BLaER1 treated with 17β-estradiol and CSF1 and Interleukin-3, amounts not matched to agents 10 nM and 100 nM (cell line): ENCODE measurements around the gene SPINT4.
"Not testable (repeated sequence)": the region's sequence is repeated elsewhere in the genome, so short reads cannot be mapped to it uniquely, and the experiment has no call there.

Experiments used
- H3K27ac ChIP-seq, 11 experiments: shearing (Covaris generic); formaldehyde crosslinking; 2 replicates each; pipeline ENCODE4 v1.8.1; 2022
- H3K27me3 ChIP-seq, 11 experiments: shearing (Covaris generic); formaldehyde crosslinking; 2 replicates each; pipeline ENCODE4 v1.8.1; 2022
- H3K36me3 ChIP-seq, 11 experiments: shearing (Covaris generic); formaldehyde crosslinking; 2 replicates each; pipeline ENCODE4 v1.8.1; 2022
- H3K4me1 ChIP-seq, 10 experiments: shearing (Covaris generic); formaldehyde crosslinking; 2 replicates each; pipeline ENCODE4 v1.8.1; 2022
- H3K4me2 ChIP-seq, 11 experiments: shearing (Covaris generic); formaldehyde crosslinking; 2 replicates each; pipeline ENCODE4 v1.8.1; 2022
- H3K4me3 ChIP-seq, 10 experiments: shearing (Covaris generic); formaldehyde crosslinking; 2 replicates each; pipeline ENCODE4 v1.8.1; 2022
- H3K9ac ChIP-seq, 11 experiments: shearing (Covaris generic); formaldehyde crosslinking; 2 replicates each; pipeline ENCODE4 v1.8.1; 2022
- H3K9me3 ChIP-seq, 11 experiments: shearing (Covaris generic); formaldehyde crosslinking; replicated peaks in 1 of 11; 2 replicates each; pipeline ENCODE4 v1.8.1; 2022
- H4K20me1 ChIP-seq, 11 experiments: shearing (Covaris generic); formaldehyde crosslinking; 2 replicates each; pipeline ENCODE4 v1.8.1; 2022
- Cebpa-rat ChIP-seq, 11 experiments: shearing (Covaris generic); IDR thresholded peaks; 2 replicates each; pipeline ENCODE4 v1.8.1; 2022

SPINT4 gene

GRCh38 chr20:45716141-45716688 is 5.9 kb upstream of the SPINT4 start:
- H3K4me3 ChIP-seq = peak overlapping the region in 1 of 10 experiments; percentile 33; a peak in 2 of 20 replicates

GRCh38 chr20:45725134-45725533 is 3.0 kb downstream of the SPINT4 start:
- TF ChIP-seq Cebpa-rat (IDR thresholded peaks at IDR 0.05) = no peak
- Histone ChIP-seq H3K36me3 (no peaks in the 10 kb centered on the region), H3K27me3 (no peaks in the 10 kb centered on the region), H3K4me2 (peak overlapping the region in 4 of 11 experiments; percentile 26 to 54 (median 40); a peak in 5 of 22 replicates), H3K9ac (no peak overlapping the region), H4K20me1 (no peaks in the 10 kb centered on the region), H3K27ac (no peak overlapping the region), H3K4me3 (no peak overlapping the region), H3K4me1 (peaks cover 0 to 16% (median 7%) of the 10 kb centered on the region in 10 experiments; a peak in 9 of 20 replicates), H3K9me3 (peaks cover 0 to 4% (median 0%) of the 10 kb centered on the region in 11 experiments; a peak in 1 of 22 replicates)

More at GRCh38 chr20:45716141-45716688, 5.9 kb upstream of the SPINT4 start:
- Histone ChIP-seq H3K27ac (peak overlapping the region in 8 of 11 experiments; percentile 56 to 93 (median 77); a peak in 17 of 22 replicates), H3K4me2 (peak overlapping the region; percentile 7 to 82 (median 68); a peak in 21 of 22 replicates), H3K9me3 (peaks cover 16 to 33% (median 25%) of the 10 kb centered on the region in 11 experiments), H3K9ac (peak overlapping the region in 7 of 11 experiments; percentile 39 to 74 (median 64); a peak in 12 of 22 replicates), H3K4me1 (peaks cover 19 to 37% (median 34%) of the 10 kb centered on the region in 10 experiments)
- TF ChIP-seq Cebpa-rat (IDR thresholded peaks at IDR 0.05) = peak in 6 of 11 experiments; percentile 30 to 86 (median 69); a peak in 9 of 22 replicates
- not testable (repeated sequence) for H3K27me3 ChIP-seq, H3K36me3 ChIP-seq, H4K20me1 ChIP-seq

GRCh38 chr20:45727044-45727443 is 4.9 kb downstream of the SPINT4 start:
- Histone ChIP-seq H3K4me2 (no peak overlapping the region), H3K36me3 (no peaks in the 10 kb centered on the region), H4K20me1 (no peaks in the 10 kb centered on the region), H3K4me3 (no peak overlapping the region), H3K9me3 (peaks cover 15 to 23% (median 17%) of the 10 kb centered on the region in 11 experiments), H3K9ac (no peak overlapping the region), H3K27ac (no peak overlapping the region), H3K27me3 (no peaks in the 10 kb centered on the region), H3K4me1 (peaks cover 0 to 16% (median 7%) of the 10 kb centered on the region in 10 experiments; a peak in 9 of 20 replicates)
- TF ChIP-seq Cebpa-rat (IDR thresholded peaks at IDR 0.05) = 0 out of 22 replicates have a peak, but pooled peaks of 1 of the 11 experiments have one; percentile 13

GRCh38 chr20:45732199-45732598 is 10.1 kb downstream of the SPINT4 start:
- Histone ChIP-seq H3K27ac (no peak overlapping the region), H3K9ac (no peak overlapping the region), H4K20me1 (no peaks in the 10 kb centered on the region), H3K27me3 (no peaks in the 10 kb centered on the region), H3K36me3 (no peaks in the 10 kb centered on the region; a peak in 1 of 22 replicates), H3K4me2 (no peak overlapping the region), H3K4me1 (no peaks in the 10 kb centered on the region; a peak in 1 of 20 replicates), H3K9me3 (peaks cover 48 to 65% (median 56%) of the 10 kb centered on the region in 11 experiments), H3K4me3 (no peak overlapping the region)
- no peak for TF ChIP-seq Cebpa-rat (IDR thresholded peaks at IDR 0.05)

GRCh38 chr20:45735552-45735951 is 13.4 kb downstream of the SPINT4 start:
- H3K27ac ChIP-seq = no peak overlapping the region
- H3K4me3 ChIP-seq = no peak overlapping the region
- no peak overlapping the region for H3K9ac ChIP-seq
- H3K9me3 ChIP-seq = peaks cover 49 to 62% (median 57%) of the 10 kb centered on the region in 11 experiments
- no peaks in the 10 kb centered on the region for H4K20me1 ChIP-seq
- no peaks in the 10 kb centered on the region for H3K27me3 ChIP-seq
- TF ChIP-seq Cebpa-rat (IDR thresholded peaks at IDR 0.05) = no peak
- H3K4me1 ChIP-seq = no peaks in the 10 kb centered on the region
- no peaks in the 10 kb centered on the region; a peak in 1 of 22 replicates for H3K36me3 ChIP-seq
- H3K4me2 ChIP-seq = no peak overlapping the region

- no peaks in the 10 kb centered on the region for H3K4me1 ChIP-seq
- no peak for TF ChIP-seq Cebpa-rat (IDR thresholded peaks at IDR 0.05)
- no peaks in the 10 kb centered on the region for H4K20me1 ChIP-seq
- H3K9ac ChIP-seq = no peak overlapping the region
- H3K27ac ChIP-seq = no peak overlapping the region
- H3K36me3 ChIP-seq = no peaks in the 10 kb centered on the region; a peak in 1 of 22 replicates
- H3K27me3 ChIP-seq = no peaks in the 10 kb centered on the region
- H3K9me3 ChIP-seq = peaks cover 44 to 57% (median 53%) of the 10 kb centered on the region in 11 experiments
- no peak overlapping the region for H3K4me2 ChIP-seq
- no peak overlapping the region for H3K4me3 ChIP-seq
These were observed 13.8 kb downstream of the SPINT4 start for GRCh38 chr20:45735988-45736387.

- H4K20me1 ChIP-seq = no peaks in the 10 kb centered on the region
- no peak overlapping the region for H3K4me2 ChIP-seq
- H3K4me1 ChIP-seq = no peaks in the 10 kb centered on the region
- H3K9ac ChIP-seq = no peak overlapping the region
- H3K27me3 ChIP-seq = no peaks in the 10 kb centered on the region
- no peak overlapping the region for H3K27ac ChIP-seq
- H3K4me3 ChIP-seq = no peak overlapping the region
- peaks cover 0 to 7% (median 0%) of the 10 kb centered on the region in 11 experiments; a peak in 3 of 22 replicates for H3K9me3 ChIP-seq
- H3K36me3 ChIP-seq = no peaks in the 10 kb centered on the region
- no peak for TF ChIP-seq Cebpa-rat (IDR thresholded peaks at IDR 0.05)
These were observed 20.4 kb downstream of the SPINT4 start for GRCh38 chr20:45742596-45742995.

- no peaks in the 10 kb centered on the region for H3K36me3 ChIP-seq
- H4K20me1 ChIP-seq = no peaks in the 10 kb centered on the region
- no peak overlapping the region for H3K4me2 ChIP-seq
- H3K9ac ChIP-seq = no peak overlapping the region
- H3K4me3 ChIP-seq = no peak overlapping the region
- H3K9me3 ChIP-seq = peaks cover 0 to 7% (median 0%) of the 10 kb centered on the region in 11 experiments; a peak in 1 of 22 replicates
- H3K27me3 ChIP-seq = no peaks in the 10 kb centered on the region
- no peak for TF ChIP-seq Cebpa-rat (IDR thresholded peaks at IDR 0.05)
- H3K4me1 ChIP-seq = no peaks in the 10 kb centered on the region
- H3K27ac ChIP-seq = no peak overlapping the region
These were observed 22.9 kb downstream of the SPINT4 start for GRCh38 chr20:45745015-45745414.

- Histone ChIP-seq H3K27me3 (no peaks in the 10 kb centered on the region), H3K4me1 (no peaks in the 10 kb centered on the region), H3K27ac (no peak overlapping the region), H3K9ac (no peak overlapping the region), H4K20me1 (no peaks in the 10 kb centered on the region), H3K4me3 (no peak overlapping the region), H3K9me3 (peaks cover 12 to 20% (median 15%) of the 10 kb centered on the region in 11 experiments; a peak in 19 of 22 replicates), H3K36me3 (no peaks in the 10 kb centered on the region), H3K4me2 (no peak overlapping the region)
- TF ChIP-seq Cebpa-rat (IDR thresholded peaks at IDR 0.05) = no peak
These were observed 29.6 kb downstream of the SPINT4 start for GRCh38 chr20:45751721-45752120.
